Neutrophil (primary cell): Measurements from ENCODE around the gene WDR73.
"Not testable (repeated sequence)": the region's sequence is repeated elsewhere in the genome, so short reads cannot be mapped to it uniquely, and the experiment has no call there.

Experiments used
- H3K27ac ChIP-seq: fragments of 200-600 bp; sonication (generic); 2 replicates; pipeline ENCODE4 v1.5.1; 2016; ENCODE audit warnings: mild to moderate bottlenecking, moderate library complexity
- H3K27me3 ChIP-seq: fragments of 200-600 bp; sonication (generic); 2 replicates; pipeline ENCODE4 v1.6.0; 2016; ENCODE audit warnings: mild to moderate bottlenecking
- H3K36me3 ChIP-seq: fragments of 200-600 bp; sonication (generic); 2 replicates; pipeline ENCODE4 v1.5.1; 2017
- H3K4me1 ChIP-seq, 2 experiments: fragments of 200-600 bp in 1 of 2; sonication (generic) in 1 of 2; 1 replicate in 1 of 2; 2 replicates in 1 of 2; pipeline versions ENCODE4 v1.5.1 to v1.6.1; 2013 to 2016; ENCODE audit warnings: low read depth in 1 of 2, low read length in 1 of 2, mild to moderate bottlenecking in 1 of 2, moderate library complexity in 1 of 2; ENCODE audit not compliant: control insufficient read depth in 1 of 2, insufficient read depth in 1 of 2
- H3K4me3 ChIP-seq, 2 experiments: fragments of 200-600 bp in 1 of 2; sonication (generic) in 1 of 2; 1 replicate in 1 of 2; 2 replicates in 1 of 2; pipeline ENCODE4 v1.5.1; 2013 to 2016; ENCODE audit warnings: low read depth in 1 of 2, low read length in 1 of 2, mild to moderate bottlenecking in 1 of 2, moderate library complexity in 1 of 2
- H3K9me3 ChIP-seq: fragments of 200-600 bp; sonication (generic); 2 replicates; pipeline ENCODE4 v1.5.1; 2016
- CTCF ChIP-seq: fragments of 200-600 bp; sonication (generic); IDR thresholded peaks from 2 replicates; pipeline ENCODE4 v1.5.1; 2016; ENCODE audit warnings: antibody characterized with exemption

Gene WDR73

DNA sequence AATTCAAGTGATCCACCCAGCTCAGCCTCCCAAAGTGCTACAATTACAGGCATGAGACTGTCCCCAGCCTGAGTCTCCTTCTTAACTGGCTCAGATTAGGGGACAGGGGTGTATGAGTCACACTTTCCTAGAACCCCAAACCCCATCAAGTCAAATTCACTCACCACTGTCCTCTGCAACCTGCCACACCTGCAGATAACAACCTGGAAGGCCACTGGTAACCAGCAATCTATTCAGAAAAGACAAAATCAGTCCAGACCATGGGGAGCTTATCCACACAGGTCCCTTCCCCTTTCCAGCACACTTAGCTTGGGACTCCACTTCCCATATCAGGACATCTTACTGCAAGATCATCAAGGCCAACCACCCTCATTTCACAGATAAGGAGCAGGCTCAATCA lies 6.4 kb downstream of the WDR73 start:
- no peaks in the 10 kb centered on the region for H3K27me3 ChIP-seq
- no peaks in the 10 kb centered on the region for H3K9me3 ChIP-seq
- H3K36me3 ChIP-seq: peaks cover 76% of the 10 kb centered on the region
- no peaks in the 10 kb centered on the region for H3K4me1 ChIP-seq
- TF ChIP-seq CTCF: no peak
- H3K4me3 ChIP-seq: no peak overlapping the region
- no peak overlapping the region for H3K27ac ChIP-seq

- no peak for TF ChIP-seq CTCF
- Histone ChIP-seq H3K36me3 (peaks cover 90% of the 10 kb centered on the region), H3K4me3 (no peak overlapping the region), H3K27ac (no peak overlapping the region), H3K4me1 (no peaks in the 10 kb centered on the region), H3K27me3 (no peaks in the 10 kb centered on the region), H3K9me3 (no peaks in the 10 kb centered on the region)
These were observed 8.1 kb downstream of the WDR73 start for GRCh38 chr15:84645997-84646396.

DNA sequence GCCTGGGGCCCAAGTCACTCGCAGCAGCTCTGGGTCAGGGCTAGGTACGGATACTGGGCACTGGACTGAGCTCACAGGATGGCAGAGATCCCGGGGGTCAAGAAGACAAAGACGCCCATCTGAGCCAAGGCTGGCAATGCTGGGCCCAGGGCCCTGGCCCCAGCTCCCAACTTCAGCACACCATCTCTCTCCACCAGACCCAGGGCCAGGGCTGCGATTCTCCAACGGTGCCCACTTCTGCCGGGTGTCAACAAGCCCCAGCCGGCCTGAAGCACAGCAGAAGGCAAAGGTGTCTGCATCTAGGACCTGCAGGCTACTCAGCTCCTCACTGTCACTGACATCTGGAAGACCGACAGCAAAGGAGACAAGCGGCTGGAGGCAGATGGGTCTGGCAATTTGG lies 8.6 kb downstream of the WDR73 start:
- Histone ChIP-seq H3K36me3 (peaks cover 90% of the 10 kb centered on the region), H3K27ac (no peak overlapping the region), H3K4me3 (no peak overlapping the region), H3K4me1 (no peaks in the 10 kb centered on the region), H3K9me3 (no peaks in the 10 kb centered on the region), H3K27me3 (no peaks in the 10 kb centered on the region)
- no peak for TF ChIP-seq CTCF

DNA sequence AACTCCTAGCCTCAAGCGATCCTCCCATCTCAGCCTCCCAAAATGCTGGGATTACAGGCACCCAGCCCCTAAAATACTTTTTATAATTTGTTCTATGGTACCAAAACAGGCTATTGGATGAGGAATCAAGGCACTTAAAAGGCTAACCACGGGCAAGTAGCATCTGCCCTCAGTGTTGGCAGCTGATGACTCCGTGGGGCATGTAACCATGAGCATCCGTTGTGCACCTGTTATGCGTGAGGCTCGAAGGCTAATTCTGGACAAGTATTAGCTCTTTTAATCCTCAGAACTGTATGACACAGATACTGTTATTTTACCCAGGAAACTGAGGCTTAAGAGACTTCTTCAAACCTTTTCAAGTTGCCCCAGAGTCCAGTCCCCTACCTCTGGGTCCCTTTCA lies 10.2 kb downstream of the WDR73 start:
- Histone ChIP-seq H3K9me3 (no peaks in the 10 kb centered on the region), H3K27ac (no peak overlapping the region), H3K36me3 (peaks cover 97% of the 10 kb centered on the region), H3K27me3 (no peaks in the 10 kb centered on the region), H3K4me1 (no peaks in the 10 kb centered on the region), H3K4me3 (no peak overlapping the region)
- no peak for TF ChIP-seq CTCF

- not testable (repeated sequence) for H3K9me3 ChIP-seq, H3K27me3 ChIP-seq, H3K4me1 ChIP-seq, H3K27ac ChIP-seq, H3K4me3 ChIP-seq
- H3K36me3 ChIP-seq: peaks cover 94% of the 10 kb centered on the region
These were observed 11.4 kb downstream of the WDR73 start for GRCh38 chr15:84642640-84643039.

DNA sequence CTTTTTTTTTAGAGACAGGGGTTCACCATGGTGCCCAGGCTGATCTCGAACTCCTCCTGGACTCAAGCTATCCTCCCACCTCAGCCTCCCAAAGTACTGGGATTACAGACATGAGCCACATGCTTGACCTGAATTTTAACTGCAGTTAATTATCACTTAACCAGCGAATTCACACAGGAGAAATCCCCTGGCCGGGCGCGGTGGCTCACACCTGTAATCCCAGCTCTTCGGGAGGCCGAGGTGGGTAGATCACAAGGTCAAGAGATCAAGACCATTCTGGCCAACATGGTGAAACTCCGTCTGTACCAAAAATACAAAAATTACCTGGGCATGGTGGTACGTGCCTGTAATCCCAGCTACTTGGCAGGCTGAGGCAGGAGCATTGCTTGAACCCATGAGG lies 12.2 kb downstream of the WDR73 start:
- peaks cover 90% of the 10 kb centered on the region for H3K36me3 ChIP-seq
- H3K9me3 ChIP-seq, H3K27me3 ChIP-seq, H3K4me3 ChIP-seq, H3K27ac ChIP-seq, H3K4me1 ChIP-seq: not testable (repeated sequence)

DNA sequence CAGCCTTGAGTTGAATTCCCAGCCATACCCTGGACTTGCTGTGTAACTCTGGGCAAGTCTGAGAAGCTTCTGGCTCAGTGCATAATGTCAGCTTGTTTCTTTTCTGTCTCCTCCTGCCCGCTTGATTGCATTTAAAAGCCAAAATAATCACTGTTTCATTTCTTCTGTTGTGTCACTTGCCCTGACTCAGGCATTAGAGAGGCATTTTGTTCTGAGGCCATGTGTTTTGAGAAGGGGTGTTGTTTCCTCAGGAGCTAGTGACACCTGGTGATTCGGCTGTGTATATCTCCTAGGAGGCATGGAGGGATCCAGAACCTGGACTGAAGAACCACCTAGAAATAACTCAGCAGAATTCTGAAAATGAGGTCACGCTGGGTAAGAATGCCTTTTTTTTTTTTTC lies 16.0 kb downstream of the WDR73 start:
- H3K27ac ChIP-seq: no peak overlapping the region
- TF ChIP-seq CTCF: no peak
- H3K4me3 ChIP-seq: no peak overlapping the region
- peaks cover 52% of the 10 kb centered on the region for H3K36me3 ChIP-seq
- H3K9me3 ChIP-seq: no peaks in the 10 kb centered on the region
- H3K27me3 ChIP-seq: no peaks in the 10 kb centered on the region
- H3K4me1 ChIP-seq: peaks cover 12 to 16% of the 10 kb centered on the region in 2 experiments
